Stimulated activated naive CD8-positive, alpha-beta T cell treated with anti-CD3 and anti-CD28 coated beads, Interleukin-15, Interleukin-2, amounts not matched to agents 100 ng/mL and 50 ng/mL, for 24 hours (primary cell): ENCODE results near the gene ZNF12.
"Not testable (repeated sequence)": the region's sequence is repeated elsewhere in the genome, so short reads cannot be mapped to it uniquely, and the experiment has no call there.

Experiments used
- H3K27ac Mint-ChIP-seq: one replicate; pipeline ENCODE4 v1.8.0; 2021; ENCODE audit warnings: mild to moderate bottlenecking, mixed read lengths
- H3K27me3 Mint-ChIP-seq: one replicate; pipeline ENCODE4 v1.8.0; 2021; ENCODE audit warnings: mixed read lengths
- H3K36me3 Mint-ChIP-seq: one replicate; pipeline ENCODE4 v1.8.0; 2021; ENCODE audit warnings: low read depth, mixed read lengths
- H3K4me1 Mint-ChIP-seq: one replicate; pipeline ENCODE4 v1.8.0; 2021; ENCODE audit warnings: low read depth, mixed read lengths
- H3K4me3 Mint-ChIP-seq: one replicate; pipeline ENCODE4 v1.8.0; 2021; ENCODE audit warnings: mild to moderate bottlenecking, mixed read lengths
- H3K9me3 Mint-ChIP-seq: one replicate; pipeline ENCODE4 v1.8.0; 2021; ENCODE audit warnings: mixed read lengths

Gene ZNF12

DNA sequence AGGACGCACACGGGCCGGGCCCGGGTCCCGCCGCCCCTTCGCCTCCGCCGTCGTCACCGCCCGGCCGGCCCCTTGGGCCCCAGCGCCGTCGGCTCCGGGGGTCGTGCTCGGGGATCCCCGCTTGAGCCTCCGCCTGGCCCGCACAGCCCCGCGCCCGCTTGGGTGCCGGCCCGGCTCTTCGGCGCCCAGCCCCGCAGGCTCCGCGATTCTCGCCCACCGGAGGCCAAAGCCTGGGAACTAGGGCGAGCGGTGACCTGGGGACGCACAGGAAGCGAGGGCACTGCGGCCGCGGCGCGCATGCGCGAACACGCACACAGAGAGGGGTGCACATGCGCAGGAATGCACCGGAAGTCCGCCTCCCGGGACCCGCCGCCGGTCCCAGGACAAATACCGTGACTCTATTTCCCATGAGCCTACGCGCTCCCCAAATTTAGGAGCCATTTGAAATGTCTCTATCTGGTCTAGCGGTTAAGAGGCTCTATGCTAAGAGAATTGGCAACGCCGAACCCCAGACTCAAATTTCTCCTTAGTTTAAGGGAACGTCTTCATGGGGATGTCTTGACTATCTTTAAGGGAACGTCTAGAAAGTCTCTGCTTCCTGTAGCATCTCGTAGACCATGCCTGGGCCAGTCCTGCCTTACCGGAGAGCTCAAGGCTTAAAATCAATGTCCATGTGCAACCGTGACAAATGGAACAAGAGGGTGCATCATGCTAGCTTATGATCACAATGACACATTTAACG, at the start of gene ZNF12:
Gene ZNF12 (minus strand): TSS at position 282 of the 742 bp plus-strand sequence. CDS start 1,774 bp downstream, outside the sequence.
- Mint-ChIP-seq H3K27ac (peak within 1 kb of the TSS; percentile 94), H3K27me3 (no peaks in the 10 kb centered on the region), H3K4me1 (peaks cover 40% of the 10 kb centered on the region), H3K4me3 (peak within 1 kb of the TSS; percentile 97), H3K9me3 (peaks cover 23% of the 10 kb centered on the region), H3K36me3 (peaks cover 33% of the 10 kb centered on the region)

DNA sequence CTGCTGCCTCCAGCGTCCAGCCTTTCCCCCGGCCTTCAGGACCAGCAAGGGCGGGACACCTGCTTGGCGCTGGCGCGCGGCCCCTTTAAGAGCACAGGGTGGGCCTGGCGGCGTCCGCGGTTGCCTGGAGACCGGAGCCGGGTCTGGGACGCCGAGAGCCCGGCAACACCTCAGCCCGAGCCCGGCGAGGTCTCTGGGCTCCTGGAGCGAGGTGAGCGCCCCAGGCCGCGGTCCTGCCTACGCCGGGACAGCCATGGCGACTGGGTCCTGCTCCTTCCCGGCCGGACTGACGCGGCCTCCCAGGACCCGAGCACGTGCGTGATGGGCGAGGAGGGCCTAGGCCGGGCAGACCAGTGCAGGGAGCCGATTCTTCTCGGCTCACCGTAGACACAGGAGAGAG, 47.2 kb upstream of the ZNF12 start, which contains the start of gene RSPH10B2:
Gene RSPH10B2 (plus strand): TSS at position 140 of the 400 bp plus-strand sequence. CDS start 3,575 bp downstream, outside the sequence.
- H3K4me1 Mint-ChIP-seq, H3K36me3 Mint-ChIP-seq, H3K9me3 Mint-ChIP-seq, H3K4me3 Mint-ChIP-seq, H3K27me3 Mint-ChIP-seq, H3K27ac Mint-ChIP-seq: not testable (repeated sequence)

DNA sequence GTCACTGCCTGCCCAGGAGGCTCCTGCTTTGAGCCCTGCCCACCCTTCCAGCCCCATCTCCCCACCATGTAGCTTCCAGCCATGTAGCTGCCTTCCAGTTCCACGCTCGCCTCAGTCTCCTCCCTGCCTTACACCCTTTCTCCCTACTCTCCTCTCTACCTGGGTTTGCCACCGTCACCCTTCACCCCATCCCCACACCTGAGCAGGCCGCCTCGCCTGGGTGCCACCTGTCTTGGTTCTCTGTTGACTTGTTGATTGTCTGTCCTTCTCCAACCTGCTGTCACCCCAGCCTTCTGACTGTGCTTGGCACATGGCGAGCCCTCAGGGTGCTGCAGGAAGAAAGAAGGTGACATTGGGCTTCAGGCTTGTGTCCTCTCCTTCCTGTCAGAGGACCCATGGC, 43.4 kb upstream of the ZNF12 start:
- H3K27ac Mint-ChIP-seq, H3K4me3 Mint-ChIP-seq, H3K36me3 Mint-ChIP-seq, H3K27me3 Mint-ChIP-seq, H3K4me1 Mint-ChIP-seq, H3K9me3 Mint-ChIP-seq: not testable (repeated sequence)

DNA sequence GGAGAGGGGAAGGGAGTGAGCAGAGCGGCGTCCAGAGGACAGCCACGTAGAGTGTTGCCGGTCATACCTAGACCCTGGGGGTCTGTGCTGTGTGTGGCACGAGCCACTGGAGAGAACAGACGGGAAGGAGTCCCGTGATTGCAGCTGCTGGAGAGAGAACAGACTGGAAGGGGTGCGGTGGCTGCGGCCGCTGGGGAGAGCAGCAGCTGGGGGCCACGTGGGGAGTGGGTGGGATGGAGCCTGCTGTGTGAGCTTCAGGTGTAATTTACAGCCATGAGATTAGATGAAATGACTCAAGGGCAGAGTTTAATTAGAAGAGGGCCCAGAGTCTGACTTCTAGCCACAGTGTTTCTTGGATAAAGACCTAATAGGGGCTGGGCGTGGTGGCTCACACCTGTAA, 42.6 kb upstream of the ZNF12 start:
- not testable (repeated sequence) for H3K4me1 Mint-ChIP-seq, H3K4me3 Mint-ChIP-seq, H3K27me3 Mint-ChIP-seq, H3K27ac Mint-ChIP-seq, H3K9me3 Mint-ChIP-seq
- H3K36me3 Mint-ChIP-seq, result peaks cover 10% of the 10 kb centered on the region

DNA sequence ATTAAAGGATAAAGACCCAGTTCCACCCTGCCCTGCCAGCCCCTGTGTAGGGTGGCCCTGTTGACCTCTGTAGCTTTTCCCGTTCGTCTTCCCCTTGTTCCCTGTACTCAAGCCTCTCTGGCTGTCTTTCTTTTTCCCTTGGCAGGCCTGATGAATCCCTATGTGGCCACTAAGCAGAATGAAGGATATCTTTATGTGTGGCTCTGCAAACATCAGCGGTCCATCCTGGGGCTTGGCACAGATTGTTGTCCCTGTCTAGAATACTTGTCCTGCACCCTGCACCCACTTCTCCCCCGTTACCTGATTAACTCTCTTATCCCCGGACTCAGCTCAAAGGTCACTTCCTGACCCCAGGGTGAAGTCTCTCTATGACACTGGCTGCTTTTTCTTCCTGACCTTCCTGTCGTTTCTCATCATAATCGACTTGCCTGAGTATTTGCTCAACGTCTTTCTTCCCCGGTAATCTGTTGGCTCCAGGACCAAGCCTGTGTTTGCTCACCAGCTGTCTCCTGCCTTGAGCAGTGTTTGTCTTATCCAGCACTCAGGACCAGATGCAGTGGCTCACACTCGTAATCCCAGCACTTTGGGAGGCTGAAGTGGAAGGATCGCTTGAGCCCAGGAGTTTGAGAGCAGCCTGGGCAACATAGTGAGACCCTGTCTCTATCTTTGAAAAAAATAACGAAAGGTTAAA, 37.8 kb upstream of the ZNF12 start:
- H3K4me1 Mint-ChIP-seq, H3K27ac Mint-ChIP-seq, H3K4me3 Mint-ChIP-seq, H3K9me3 Mint-ChIP-seq, H3K27me3 Mint-ChIP-seq: not testable (repeated sequence)
- peaks cover 26% of the 10 kb centered on the region for H3K36me3 Mint-ChIP-seq

DNA sequence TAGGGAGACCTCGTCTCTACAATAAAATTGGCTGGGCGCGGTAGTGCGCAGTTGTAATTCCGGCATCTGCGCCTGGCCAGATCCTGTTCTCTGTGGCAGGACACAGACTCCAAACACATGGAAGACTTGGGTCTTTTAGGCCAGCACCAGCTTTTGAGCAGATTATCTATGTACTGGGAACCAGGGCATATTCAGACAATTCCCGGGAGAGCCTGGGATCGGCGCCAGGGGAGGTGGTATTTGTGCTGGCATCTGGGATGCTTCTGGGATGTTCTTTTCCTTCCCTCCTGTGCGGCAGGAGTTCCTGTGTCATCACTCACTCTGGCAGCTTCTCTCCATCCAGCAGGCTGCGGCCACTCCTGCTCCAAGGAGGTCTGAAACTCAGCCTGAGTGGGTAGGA, 31.7 kb upstream of the ZNF12 start:
- peaks cover 58% of the 10 kb centered on the region for H3K36me3 Mint-ChIP-seq

DNA sequence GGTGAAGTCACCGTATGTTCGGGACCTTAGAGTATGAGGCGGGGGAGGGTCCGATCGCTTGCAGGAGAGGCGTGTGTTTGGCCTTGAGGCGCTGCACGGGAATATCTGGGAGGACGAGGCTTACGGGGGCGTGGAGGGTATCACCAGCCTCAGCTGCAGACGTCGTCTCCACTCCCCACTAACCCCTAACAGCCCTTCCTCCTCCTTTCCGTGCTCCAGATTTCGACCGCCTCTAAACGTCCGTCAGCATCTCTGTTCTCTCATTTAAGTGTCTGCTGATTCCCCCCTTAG, 23.5 kb upstream of the ZNF12 start:
- Mint-ChIP-seq H3K36me3 (peaks cover 29% of the 10 kb centered on the region), H3K4me1 (peaks cover 18% of the 10 kb centered on the region), H3K9me3 (no peaks in the 10 kb centered on the region), H3K27ac (peak overlapping the region; percentile 95), H3K4me3 (peak overlapping the region; percentile 91), H3K27me3 (no peaks in the 10 kb centered on the region)

More for the DNA sequence above, 31.7 kb upstream of the ZNF12 start:
- H3K4me3 Mint-ChIP-seq, H3K27me3 Mint-ChIP-seq, H3K9me3 Mint-ChIP-seq, H3K4me1 Mint-ChIP-seq, H3K27ac Mint-ChIP-seq: not testable (repeated sequence)

DNA sequence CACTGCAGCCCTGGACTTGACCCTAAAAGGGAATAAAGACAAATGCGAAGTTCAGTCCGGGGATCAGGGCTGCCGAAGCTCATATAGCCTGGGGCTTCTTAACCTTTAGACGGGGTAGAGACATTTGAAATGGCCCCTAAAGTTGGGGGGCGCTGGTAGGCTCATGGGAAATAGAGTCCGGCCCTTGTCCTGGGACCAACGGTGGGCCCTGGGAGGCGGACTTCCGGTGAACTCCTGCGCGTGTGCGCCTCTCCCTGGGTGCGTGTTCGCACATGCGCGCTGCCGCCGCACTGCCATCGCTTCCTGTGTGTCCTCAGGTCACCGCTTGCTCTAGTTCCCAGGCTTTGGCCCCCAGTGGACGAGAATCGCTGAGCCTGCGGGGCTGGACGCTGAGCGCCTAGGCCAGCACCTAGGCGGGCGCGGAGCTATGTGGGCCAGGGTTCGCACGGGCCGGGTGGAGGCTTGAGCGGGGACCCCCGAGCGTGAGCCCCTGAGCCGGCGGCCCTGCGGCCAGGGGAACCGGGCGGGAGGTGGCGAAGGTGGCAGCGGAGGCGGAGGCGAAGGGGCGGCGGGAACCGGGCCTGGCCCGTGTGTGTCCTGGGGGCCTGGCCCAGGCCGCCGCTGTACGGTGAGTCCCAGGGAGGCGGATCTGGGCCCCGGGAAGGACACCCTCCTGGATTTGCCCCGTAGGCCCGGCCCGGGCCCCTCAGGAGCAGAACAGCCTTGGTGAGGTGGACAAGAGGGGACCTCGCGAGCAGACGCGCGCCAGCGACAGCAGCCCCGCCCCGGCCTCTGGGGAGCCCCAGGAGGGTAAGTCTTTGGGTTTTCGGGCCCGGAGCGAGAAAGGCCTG, 23.0 kb upstream of the ZNF12 start:
- H3K27me3 Mint-ChIP-seq, result no peaks in the 10 kb centered on the region
- H3K36me3 Mint-ChIP-seq, result peaks cover 25% of the 10 kb centered on the region
- peaks cover 22% of the 10 kb centered on the region for H3K4me1 Mint-ChIP-seq
- H3K4me3 Mint-ChIP-seq, result peak overlapping the region; percentile 91
- peak overlapping the region; percentile 95 for H3K27ac Mint-ChIP-seq
- no peaks in the 10 kb centered on the region for H3K9me3 Mint-ChIP-seq

DNA sequence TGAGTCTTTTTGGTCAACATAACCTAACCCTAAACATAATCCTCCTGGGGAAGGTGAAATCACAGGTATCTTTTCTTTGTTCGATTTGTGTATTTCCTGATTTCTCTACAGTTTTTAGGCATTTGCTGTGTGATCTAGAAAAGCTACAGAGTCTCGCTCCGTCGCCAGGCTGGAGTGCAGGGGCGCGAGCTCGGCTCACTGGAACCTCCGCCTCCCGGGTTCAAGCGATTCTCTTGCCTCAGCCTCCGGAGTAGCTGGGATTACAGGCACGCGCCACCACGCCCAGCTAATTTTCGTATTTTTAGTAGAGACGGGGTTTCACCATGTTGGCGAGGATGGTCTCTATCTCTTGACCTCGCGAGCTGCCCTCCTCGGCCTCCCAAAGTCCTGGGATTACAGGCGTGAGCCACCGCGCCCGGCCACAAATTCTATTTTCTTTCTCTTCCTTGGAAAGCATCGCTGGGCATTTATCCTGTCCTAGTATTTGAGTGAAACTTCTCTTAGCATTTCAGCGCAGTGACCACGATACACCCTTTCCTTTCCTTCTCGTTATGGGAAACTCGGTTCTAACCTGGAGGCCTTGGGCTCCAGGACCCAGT, 22.2 kb upstream of the ZNF12 start:
- Mint-ChIP-seq H3K4me1 (peaks cover 22% of the 10 kb centered on the region), H3K27ac (peak overlapping the region; percentile 95), H3K4me3 (peak overlapping the region; percentile 91), H3K36me3 (peaks cover 18% of the 10 kb centered on the region)
- not testable (repeated sequence) for H3K27me3 Mint-ChIP-seq, H3K9me3 Mint-ChIP-seq

DNA sequence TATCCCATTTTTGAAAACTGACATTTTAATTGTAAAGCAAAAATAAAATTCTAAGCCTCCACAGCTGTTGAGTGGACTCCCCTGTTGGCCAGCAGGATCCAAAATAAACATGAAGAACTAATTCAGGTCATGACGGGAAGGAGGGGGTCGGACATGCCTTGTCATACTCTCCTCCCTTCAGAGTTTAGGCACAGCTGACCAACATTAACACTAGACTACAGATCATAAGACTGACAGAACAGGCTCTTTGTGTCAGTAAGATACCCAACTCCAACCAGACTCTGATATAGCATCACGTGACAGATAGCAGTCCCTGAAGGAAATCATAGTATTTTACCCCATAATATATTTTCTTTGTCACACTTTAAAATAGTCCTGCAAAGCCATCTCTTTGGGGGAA, 20.9 kb upstream of the ZNF12 start:
- Mint-ChIP-seq H3K4me3 (no peak overlapping the region), H3K4me1 (peaks cover 22% of the 10 kb centered on the region), H3K9me3 (no peaks in the 10 kb centered on the region), H3K27ac (no peak overlapping the region), H3K36me3 (peaks cover 5% of the 10 kb centered on the region), H3K27me3 (no peaks in the 10 kb centered on the region)

DNA sequence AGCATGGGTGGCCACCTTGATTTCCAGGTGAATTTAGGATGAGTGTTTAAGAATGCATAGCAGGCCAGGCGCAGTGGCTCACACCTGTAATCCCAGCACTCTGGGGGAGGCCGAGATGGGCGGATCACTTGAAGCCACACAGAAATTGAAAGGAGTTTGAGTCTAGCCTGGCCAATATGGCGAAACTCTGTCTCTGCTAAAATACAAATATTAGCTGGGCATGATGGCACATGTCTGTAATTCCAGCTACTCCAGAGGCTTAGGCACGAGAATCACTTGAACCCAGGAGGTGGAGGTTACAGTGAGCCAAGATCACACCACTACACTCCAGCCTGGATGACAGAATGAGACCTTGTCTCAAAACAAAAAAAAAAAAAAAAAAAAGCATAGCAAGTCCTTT, 19.6 kb upstream of the ZNF12 start:
- not testable (repeated sequence) for H3K9me3 Mint-ChIP-seq, H3K4me3 Mint-ChIP-seq, H3K27me3 Mint-ChIP-seq, H3K36me3 Mint-ChIP-seq, H3K27ac Mint-ChIP-seq
- peaks cover 20% of the 10 kb centered on the region for H3K4me1 Mint-ChIP-seq

DNA sequence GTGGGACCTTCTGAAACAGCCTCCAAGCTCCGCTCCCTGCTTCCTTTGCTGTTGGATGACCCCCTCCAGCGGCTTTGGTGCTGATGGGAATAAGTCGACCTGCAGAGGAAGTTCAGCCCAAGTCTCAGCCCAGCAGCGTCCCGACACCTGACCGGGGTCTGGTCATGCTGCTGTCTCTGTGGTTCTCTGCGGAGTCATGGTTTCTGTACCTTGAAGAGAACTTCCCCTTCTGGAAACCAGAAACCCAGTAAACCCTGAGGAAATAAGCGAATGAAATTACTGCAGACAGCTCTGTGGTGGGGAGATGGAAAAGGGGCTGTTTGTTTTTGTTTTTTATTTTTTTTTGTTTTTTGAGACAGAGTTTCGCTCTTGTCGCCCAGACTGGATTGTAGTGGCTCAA, 18.3 kb upstream of the ZNF12 start:
- Mint-ChIP-seq H3K4me1 (peaks cover 9% of the 10 kb centered on the region), H3K9me3 (no peaks in the 10 kb centered on the region), H3K36me3 (no peaks in the 10 kb centered on the region), H3K27me3 (no peaks in the 10 kb centered on the region), H3K27ac (no peak overlapping the region), H3K4me3 (no peak overlapping the region)

DNA sequence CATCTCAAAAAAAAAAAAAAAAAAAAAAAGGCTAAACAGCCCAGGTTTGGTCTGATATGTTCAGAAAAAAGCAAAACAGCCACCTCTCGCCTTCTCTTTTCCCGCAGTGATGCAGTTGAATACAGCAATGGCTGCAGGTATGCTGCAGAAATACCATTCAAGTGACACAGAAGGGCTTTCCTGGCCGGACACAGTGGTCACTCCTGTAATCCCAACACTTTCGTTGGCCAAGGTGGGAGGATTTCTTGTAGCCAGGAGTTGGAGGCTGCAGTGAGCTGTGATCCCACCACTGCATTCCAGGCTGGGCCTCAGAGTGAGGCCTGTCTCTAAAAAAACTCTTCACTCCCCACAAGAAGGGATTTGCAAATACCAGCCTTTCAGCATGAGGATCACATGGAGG, 17.6 kb upstream of the ZNF12 start:
- not testable (repeated sequence) for H3K27ac Mint-ChIP-seq, H3K4me3 Mint-ChIP-seq, H3K36me3 Mint-ChIP-seq, H3K27me3 Mint-ChIP-seq, H3K4me1 Mint-ChIP-seq, H3K9me3 Mint-ChIP-seq

DNA sequence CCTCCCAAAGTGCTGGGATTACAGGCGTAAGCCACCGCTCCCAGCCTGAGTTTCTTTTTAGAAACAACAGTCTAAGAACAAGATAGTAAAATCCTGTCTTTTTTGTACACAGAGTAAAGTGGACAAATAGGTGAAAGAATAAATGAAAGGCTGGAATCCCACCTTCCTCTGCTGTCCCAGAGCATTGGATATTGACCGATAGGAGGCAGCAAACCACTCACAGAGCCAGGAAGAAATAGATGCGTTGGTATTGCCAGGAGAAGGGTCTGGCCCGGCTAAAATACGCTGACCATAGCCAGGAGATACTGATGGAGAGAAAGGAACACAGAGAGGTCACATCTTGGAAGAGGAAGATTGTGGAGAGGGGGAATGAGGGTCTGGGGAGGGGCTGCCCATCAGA, 11.4 kb upstream of the ZNF12 start:
- H3K27me3 Mint-ChIP-seq, result peaks cover 15% of the 10 kb centered on the region
- no peaks in the 10 kb centered on the region for H3K4me1 Mint-ChIP-seq
- H3K27ac Mint-ChIP-seq, result no peak overlapping the region
- no peaks in the 10 kb centered on the region for H3K36me3 Mint-ChIP-seq
- H3K4me3 Mint-ChIP-seq, result no peak overlapping the region
- no peaks in the 10 kb centered on the region for H3K9me3 Mint-ChIP-seq

DNA sequence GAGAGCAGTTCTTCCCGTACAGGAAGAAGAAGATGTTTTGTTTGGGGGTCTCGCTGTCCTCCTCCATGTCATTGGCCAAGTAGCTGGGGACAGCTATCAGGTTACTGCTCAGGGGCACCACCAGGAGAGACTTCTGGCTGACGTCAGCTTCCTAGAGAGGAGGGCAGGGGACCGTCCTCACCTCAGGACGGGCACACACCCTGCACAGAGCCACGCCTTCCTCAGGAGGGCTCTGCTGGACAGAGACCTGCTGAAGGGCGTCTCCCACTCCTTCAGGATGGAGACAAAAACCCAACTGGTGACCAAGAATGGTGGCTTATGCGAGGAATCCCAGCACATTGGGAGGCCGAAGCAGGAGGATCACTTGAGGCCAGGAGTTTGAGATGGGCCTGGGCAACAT, 9.2 kb upstream of the ZNF12 start:
- H3K27me3 Mint-ChIP-seq, result peaks cover 15% of the 10 kb centered on the region
- not testable (repeated sequence) for H3K27ac Mint-ChIP-seq, H3K9me3 Mint-ChIP-seq, H3K4me3 Mint-ChIP-seq, H3K36me3 Mint-ChIP-seq, H3K4me1 Mint-ChIP-seq
